ENCODE results near the gene TGOLN2.

TGOLN2 gene

GRCh38 chr2:85327822-85328617 is at the start of gene TGOLN2:
Gene TGOLN2, minus strand, starts transcription at chr2:85327989. Its CDS starts 27 bp downstream, at chr2:85327962.
- no peak for TF ChIP-seq CTCF (conservative IDR thresholded peaks at IDR 0.05; ENCODE audit: low read depth, low read length)
- H3K4me3 ChIP-seq (ENCODE audit: low read length), result peak within 1 kb of the TSS; percentile 88

GRCh38 chr2:85377083-85377482 is 49.3 kb upstream of the TGOLN2 start:
- no peak for DNase-seq (ENCODE audit: low read depth)
- no peak for TF ChIP-seq CTCF (conservative IDR thresholded peaks at IDR 0.05; ENCODE audit: low read depth, low read length)
- no peak overlapping the region for H3K4me3 ChIP-seq (ENCODE audit: low read length)

More at GRCh38 chr2:85327822-85328617, at the start of gene TGOLN2:
- DNase-seq (ENCODE audit: low read depth), result peak; percentile 56

GRCh38 chr2:85376291-85377065 is 48.7 kb upstream of the TGOLN2 start:
- H3K4me3 ChIP-seq (ENCODE audit: low read length), result no peak overlapping the region
- DNase-seq (ENCODE audit: low read depth), result no peak
- no peak for TF ChIP-seq CTCF (conservative IDR thresholded peaks at IDR 0.05; ENCODE audit: low read depth, low read length)

- no peak for DNase-seq (ENCODE audit: low read depth)
- H3K4me3 ChIP-seq (ENCODE audit: low read length), result no peak overlapping the region
- no peak for TF ChIP-seq CTCF (conservative IDR thresholded peaks at IDR 0.05; ENCODE audit: low read depth, low read length)
Measured at GRCh38 chr2:85371045-85371444, 43.3 kb upstream of the TGOLN2 start.

- H3K4me3 ChIP-seq (ENCODE audit: low read length), result no peak overlapping the region
- no peak for TF ChIP-seq CTCF (conservative IDR thresholded peaks at IDR 0.05; ENCODE audit: low read depth, low read length)
- DNase-seq (ENCODE audit: low read depth), result no peak
Measured at GRCh38 chr2:85369500-85369899, 41.7 kb upstream of the TGOLN2 start.

GRCh38 chr2:85368921-85369320 is 41.1 kb upstream of the TGOLN2 start:
- no peak for TF ChIP-seq CTCF (conservative IDR thresholded peaks at IDR 0.05; ENCODE audit: low read depth, low read length)
- H3K4me3 ChIP-seq (ENCODE audit: low read length), result no peak overlapping the region
- no peak for DNase-seq (ENCODE audit: low read depth)

Data from retinal pigment epithelial cell (primary cell).